CD4-positive, alpha-beta T cell treated with Interferon alpha-2 for 1 hour (primary cell): ENCODE data around the gene CCER1.
A peak's percentile ranks its signal among the peaks of the same experiment; 100 is the strongest.
"Not testable (repeated sequence)": the region's sequence is repeated elsewhere in the genome, so short reads cannot be mapped to it uniquely, and the experiment has no call there.

ENCODE experiments used
- DNase-seq, 2 donors: peaks; one replicate each; pipeline ENCODE4 v3.0.0-alpha.2; 2020 to 2022

The CCER1 gene

GRCh38 chr12:90954921-90955320 lies at the start of gene CCER1:
TSS of gene CCER1 (minus strand) at chr12:90955176. CDS start at chr12:90954742, 434 bp downstream.
- DNase-seq: no peak

DNA sequence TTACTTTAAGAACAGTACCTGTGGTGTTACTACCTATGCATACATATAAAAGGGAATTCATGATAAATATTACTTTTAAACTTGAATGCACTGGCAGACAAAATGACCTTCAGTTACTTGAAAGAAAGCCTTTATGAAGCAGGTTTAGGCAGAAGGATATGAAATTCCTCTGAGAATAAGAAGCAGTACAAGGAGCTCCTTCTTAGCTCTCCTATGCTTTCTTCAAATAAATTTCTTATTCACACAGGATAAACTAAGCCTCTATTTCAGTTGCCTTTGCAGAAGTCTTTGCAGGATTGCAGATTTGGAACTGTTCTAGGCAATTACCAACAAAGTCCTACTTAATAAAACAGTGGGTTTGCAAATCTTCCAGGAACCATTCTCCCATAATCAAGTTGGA lies 48.8 kb upstream of the CCER1 start:
- no peak for DNase-seq

- DNase-seq: no peak
Observed at GRCh38 chr12:91001306-91001705, 46.3 kb upstream of the CCER1 start.

- no peak for DNase-seq
Observed at GRCh38 chr12:90999966-91000365, 45.0 kb upstream of the CCER1 start.

DNA sequence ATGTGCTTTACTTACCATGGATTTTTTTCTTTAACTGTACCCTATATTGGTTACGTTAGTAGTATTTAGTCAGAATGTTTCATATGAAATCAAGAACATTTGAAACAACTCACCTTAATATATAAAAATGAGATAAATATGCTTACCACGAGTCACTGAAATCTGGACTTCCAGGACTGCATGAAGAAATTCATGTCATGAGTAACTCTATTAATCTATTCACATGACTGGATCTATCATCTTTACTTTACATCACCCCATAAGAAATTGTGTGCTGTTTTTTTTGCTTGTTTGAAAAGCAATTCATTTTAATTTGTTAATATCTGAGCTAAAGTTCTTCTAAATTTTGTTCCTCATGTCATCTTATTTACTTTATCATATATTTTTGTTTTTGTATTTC lies 44.6 kb upstream of the CCER1 start:
- no peak for DNase-seq

- no peak for DNase-seq
Observed at GRCh38 chr12:90995010-90995409, 40.0 kb upstream of the CCER1 start.

DNA sequence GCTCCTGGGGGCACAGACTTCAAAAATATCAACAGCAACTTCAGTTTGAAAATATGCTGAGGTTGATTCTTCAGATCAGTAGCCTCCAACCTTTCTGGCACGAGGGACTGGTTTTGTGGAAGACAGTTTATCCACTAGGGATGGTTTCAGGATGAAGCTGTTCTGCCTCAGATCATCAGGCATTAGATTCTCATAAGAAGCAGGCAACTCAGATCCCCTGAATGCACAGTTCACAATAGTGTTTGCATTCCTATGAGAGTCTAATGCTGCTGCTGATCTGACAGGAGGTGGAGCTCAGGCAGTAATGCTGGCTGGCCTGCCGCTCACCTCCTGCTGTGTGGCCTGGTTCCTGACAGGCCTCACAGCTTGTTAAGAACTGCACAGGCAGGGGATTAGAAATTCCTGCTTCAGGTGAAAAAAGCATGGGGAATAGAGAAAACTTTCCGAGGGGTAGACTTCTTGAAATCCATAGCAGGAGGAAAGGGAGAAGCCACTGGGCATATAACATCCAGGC lies 37.0 kb upstream of the CCER1 start:
- DNase-seq: no peak

- DNase-seq: no peak
Observed at GRCh38 chr12:90990611-90991010, 35.6 kb upstream of the CCER1 start.

- DNase-seq: no peak
Observed at GRCh38 chr12:90989686-90990111, 34.7 kb upstream of the CCER1 start.

DNA sequence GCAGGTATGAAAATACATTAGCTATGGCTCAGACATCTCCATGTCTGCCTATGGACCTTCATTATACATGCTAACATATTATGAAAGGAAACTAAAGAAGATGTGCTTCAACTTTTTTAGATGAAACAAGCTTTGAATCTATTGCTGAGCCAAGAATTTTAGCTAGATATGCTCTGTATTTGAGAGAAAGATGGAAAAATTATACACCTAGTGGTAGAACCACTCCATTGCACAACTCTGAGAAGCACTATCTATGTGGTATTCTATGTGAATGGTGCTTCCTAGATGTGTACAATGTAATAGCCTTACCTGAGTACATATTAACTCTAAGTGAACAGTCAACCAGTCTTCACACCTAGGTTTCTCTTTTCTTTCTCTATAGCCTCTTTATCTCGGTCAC lies 32.5 kb upstream of the CCER1 start:
- no peak for DNase-seq

DNA sequence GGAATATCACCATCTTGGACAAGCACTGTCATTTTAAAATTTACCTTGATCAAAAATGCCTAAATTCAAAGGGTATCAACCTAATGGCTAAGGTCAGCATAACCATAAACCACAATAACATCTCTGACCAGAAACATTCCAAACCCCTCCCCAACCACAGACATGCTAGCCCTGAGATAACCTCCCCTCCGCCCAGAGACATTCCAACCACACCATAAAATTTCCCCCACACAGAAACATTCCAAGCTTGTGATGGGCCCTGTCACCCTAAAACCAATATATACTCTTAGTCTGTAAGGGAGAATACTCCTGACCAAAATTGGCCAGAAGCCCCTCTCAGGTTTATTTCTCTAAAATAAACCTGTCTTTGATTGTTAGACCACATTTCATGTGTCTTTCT lies 32.1 kb upstream of the CCER1 start:
- no peak for DNase-seq

- not testable (repeated sequence) for DNase-seq
Observed at GRCh38 chr12:90985331-90985730, 30.4 kb upstream of the CCER1 start.

- no peak for DNase-seq
Observed at GRCh38 chr12:90984114-90984513, 29.1 kb upstream of the CCER1 start.

- DNase-seq: no peak
Observed at GRCh38 chr12:90982170-90982569, 27.2 kb upstream of the CCER1 start.

GRCh38 chr12:90979951-90980350 lies 25.0 kb upstream of the CCER1 start:
- DNase-seq: no peak

DNA sequence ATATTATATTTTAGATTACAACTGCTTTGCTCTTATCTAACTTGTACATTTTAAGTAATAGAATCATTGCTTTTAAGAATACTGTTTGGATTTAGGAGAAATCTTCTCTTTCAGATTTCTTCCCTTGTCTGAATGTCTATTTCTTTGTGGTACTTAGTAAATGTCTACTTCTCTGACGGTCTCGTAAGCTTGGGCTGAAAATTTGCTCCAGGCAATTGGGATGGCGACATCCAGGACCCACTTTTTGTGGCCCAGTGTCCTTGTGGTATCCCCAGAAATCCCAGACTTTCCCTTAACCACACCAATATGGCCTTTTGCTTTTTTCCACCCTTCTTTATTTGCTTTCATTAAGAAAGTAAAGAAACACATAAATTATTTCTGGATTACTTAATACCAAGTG lies 24.0 kb upstream of the CCER1 start:
- no peak for DNase-seq

GRCh38 chr12:90978117-90978770 lies 23.3 kb upstream of the CCER1 start:
- DNase-seq: peak in 1 of 2 donors; percentile 12

- no peak for DNase-seq
Observed at GRCh38 chr12:90977224-90977623, 22.2 kb upstream of the CCER1 start.

DNA sequence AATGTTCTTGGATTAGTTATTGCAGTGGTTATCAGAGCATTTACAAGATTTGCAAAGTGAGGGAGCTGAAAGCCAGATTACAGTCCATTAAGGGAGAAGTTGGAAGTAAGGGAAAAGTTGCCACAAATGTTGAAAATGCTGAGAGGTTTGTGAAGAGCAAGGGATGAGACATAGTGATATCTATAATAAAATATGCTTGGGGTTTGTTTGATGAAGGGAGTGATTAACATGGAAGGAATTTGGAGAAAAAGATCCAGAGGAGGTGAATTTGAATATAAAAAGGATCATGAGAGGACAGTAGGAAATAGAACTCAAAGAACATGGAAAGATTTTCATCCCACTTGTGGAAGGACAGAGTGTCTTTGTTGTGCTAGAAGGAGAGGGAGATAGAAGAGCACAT lies 19.3 kb upstream of the CCER1 start:
- no peak for DNase-seq

DNA sequence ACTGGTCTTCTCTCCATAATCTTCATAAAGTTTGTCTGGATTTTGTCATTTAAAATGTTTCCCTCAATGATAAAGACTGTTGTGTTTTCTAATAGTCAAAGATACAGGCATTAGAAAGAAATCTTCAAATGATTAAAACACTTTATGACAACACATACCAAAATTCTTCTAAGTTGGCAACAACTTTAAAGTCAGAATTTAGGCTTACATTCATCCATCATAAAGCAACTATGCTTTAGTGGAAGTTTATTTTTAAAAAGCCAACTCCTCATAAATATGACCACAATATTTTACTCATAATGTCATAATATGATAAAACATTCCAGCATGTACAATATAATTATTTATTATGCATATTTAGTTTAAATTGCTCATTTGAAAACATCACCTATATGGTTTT lies 17.2 kb upstream of the CCER1 start:
- DNase-seq: no peak

- no peak for DNase-seq
Observed at GRCh38 chr12:90970911-90971310, 15.9 kb upstream of the CCER1 start.

GRCh38 chr12:90970471-90970870 lies 15.5 kb upstream of the CCER1 start:
- DNase-seq: no peak

DNA sequence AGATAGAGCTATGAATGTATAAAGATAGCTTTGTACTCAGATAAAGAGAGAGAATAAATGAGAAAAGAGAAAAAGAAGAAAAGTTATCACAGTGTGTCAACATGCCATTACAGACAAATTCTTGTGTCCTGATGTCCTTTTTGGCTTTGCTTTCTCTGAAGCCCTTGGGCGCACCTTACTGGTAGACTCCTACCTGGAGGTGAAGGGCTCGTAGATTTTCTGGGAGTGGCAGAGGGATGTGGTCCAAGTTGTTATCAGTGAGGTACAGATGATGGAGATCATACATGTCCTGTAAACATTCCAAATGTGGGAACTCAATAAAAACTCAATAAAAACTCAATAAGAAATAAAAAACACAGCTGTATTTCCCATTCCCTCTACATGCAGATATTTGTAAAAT lies 14.9 kb upstream of the CCER1 start:
- no peak for DNase-seq

GRCh38 chr12:90969346-90969745 lies 14.4 kb upstream of the CCER1 start:
- DNase-seq: no peak

- no peak for DNase-seq
Observed at GRCh38 chr12:90965204-90965603, 10.2 kb upstream of the CCER1 start.
